ENCODE measurements around the gene ZNF460.

DNA sequence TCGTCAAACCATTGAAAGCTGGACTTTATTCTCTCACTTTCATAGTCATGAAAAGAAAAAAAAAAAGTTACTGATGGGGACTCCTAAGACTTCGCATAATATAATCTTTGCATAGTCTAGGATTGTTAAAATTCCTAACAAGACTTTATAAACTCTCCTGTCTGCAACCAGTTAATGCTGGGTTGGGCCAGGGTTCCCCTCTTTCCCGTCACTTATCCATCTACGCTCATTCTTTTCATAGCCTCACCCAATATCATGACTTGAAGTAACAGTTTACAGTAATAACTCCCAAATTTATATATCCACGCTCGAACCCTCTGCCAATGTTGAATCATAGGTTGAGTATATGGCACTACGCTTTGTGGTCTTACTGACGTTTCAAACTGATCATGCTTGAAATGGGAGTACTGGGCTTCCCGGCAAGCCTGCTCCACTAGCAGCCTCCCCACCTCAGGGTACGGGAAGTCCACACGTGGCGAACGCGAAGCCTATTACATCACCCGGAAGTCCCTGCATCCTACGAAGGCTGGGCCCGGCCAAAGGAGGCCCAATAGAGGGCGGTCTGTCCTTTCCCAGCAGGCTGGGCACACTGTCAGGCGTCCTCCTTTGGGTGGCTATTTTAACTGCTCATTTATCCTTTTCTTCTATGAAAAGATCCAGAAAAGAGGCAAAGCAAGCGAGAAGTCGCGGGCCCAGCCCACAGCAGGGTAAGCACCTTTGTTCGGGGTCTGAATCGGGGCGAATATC, 694 bp upstream of the ZNF460 start:
- TF ChIP-seq POLR2A (IDR thresholded peaks at IDR 0.05) (peak in 1 of 2 donors; percentile 21), POLR2AphosphoS5 (IDR thresholded peaks at IDR 0.05; ENCODE audit: insufficient read depth in 1 of 2, low read depth in 1 of 2) (peak in 1 of 2 donors; percentile 84)
- TF ChIP-seq, protein P1, sequence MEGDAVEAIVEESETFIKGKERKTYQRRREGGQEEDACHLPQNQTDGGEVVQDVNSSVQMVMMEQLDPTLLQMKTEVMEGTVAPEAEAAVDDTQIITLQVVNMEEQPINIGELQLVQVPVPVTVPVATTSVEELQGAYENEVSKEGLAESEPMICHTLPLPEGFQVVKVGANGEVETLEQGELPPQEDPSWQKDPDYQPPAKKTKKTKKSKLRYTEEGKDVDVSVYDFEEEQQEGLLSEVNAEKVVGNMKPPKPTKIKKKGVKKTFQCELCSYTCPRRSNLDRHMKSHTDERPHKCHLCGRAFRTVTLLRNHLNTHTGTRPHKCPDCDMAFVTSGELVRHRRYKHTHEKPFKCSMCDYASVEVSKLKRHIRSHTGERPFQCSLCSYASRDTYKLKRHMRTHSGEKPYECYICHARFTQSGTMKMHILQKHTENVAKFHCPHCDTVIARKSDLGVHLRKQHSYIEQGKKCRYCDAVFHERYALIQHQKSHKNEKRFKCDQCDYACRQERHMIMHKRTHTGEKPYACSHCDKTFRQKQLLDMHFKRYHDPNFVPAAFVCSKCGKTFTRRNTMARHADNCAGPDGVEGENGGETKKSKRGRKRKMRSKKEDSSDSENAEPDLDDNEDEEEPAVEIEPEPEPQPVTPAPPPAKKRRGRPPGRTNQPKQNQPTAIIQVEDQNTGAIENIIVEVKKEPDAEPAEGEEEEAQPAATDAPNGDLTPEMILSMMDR (IDR thresholded peaks at IDR 0.05): no peak
